ENCODE results near the gene USP47.

The USP47 gene

DNA sequence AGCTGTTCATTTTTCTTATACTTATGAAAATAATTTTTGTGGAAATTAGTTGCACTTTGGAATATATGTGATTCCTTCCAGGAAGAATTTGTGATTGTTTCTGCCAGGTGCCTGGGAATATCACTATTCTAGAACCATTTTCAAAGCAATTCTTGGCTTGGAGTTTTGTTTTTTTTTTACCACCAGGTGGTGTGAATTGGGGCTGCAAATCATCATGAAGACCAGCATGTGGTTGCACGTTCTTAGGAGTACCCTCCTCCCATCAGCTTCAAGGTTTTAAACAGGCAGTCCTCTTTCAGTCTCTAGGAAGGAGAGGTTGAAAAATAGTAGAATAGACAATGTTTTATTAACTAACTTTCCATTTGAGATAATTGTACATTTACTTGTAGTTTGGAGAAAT lies 25.9 kb downstream of the USP47 start:
- no peak for DNase-seq (ENCODE audit: low spot score)

DNA sequence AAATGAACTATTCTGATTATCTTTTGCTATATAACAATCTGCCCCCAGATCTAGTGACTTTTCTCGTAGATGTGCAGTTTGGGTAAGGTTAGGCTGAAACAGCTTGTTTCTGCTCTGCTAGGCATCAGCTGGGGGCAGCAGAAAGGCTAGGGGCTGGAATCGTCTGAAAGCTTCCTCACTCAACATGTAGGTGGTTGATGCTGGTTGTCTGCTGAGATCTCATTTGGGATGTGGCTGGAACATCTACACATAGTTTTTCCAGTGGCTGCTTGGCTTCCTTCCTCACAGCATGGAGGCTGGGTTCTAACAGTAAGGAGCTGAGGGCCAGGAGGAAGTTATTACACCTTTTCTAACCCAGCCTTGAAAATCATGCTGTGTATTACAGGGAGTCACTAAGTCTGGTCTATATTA lies 30.2 kb downstream of the USP47 start:
- no peak for DNase-seq (ENCODE audit: low spot score)

DNA sequence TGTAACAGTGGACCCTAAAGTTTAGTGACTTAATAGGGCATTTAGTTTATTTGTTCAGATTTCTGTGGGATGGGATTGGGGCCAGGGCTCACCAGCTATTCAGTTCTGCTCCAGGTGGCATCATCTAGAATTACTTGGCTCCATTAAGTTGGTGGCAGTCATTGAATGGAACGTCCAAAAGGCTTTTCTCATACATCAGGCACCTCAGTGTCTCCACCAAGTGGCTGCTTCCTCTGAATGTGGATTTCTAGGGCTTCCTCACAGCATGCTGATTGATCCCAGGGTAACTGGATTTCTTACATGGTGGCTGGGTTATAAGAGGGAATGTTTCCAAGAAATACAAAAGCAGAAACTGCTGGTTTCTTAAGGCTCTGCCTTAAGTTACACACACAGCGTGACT lies 34.7 kb downstream of the USP47 start:
- DNase-seq (ENCODE audit: low spot score), result no peak

DNA sequence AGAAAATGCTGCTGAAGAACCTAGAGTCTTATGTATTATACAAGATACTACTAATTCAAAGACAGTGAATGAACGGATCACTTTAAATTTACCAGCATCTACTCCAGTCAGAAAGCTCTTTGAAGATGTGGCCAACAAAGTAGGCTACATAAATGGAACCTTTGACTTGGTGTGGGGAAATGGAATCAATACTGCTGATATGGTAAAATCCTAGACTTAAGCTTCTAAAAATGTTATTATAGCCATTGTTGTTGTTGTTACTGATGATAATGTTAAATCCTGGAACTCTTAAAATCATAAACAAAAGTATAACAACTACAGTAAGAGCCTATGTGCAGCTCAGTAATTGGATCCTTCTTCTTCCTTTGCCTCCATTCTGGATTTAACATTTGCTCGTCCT lies 38.4 kb downstream of the USP47 start:
- no peak for DNase-seq (ENCODE audit: low spot score)

DNA sequence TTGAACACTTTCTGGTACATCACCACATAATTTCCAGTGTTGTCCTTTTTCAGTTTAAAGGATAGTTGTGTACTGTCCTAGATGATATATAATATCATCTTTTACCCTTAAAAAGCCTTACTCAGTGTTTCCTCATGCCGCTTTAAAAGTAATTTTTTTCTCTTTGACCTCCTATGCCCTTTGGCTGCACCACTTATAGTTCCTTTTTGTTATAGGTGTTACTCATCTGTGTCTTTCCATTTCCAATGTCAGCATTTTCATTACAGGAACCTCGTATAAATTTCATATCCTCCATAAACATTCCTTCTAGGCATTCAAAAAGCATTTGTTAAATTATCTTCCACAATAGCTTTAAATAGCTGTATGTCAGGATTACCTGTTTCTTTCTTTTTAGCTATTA lies 40.8 kb downstream of the USP47 start:
- DNase-seq (ENCODE audit: low spot score), result no peak

DNA sequence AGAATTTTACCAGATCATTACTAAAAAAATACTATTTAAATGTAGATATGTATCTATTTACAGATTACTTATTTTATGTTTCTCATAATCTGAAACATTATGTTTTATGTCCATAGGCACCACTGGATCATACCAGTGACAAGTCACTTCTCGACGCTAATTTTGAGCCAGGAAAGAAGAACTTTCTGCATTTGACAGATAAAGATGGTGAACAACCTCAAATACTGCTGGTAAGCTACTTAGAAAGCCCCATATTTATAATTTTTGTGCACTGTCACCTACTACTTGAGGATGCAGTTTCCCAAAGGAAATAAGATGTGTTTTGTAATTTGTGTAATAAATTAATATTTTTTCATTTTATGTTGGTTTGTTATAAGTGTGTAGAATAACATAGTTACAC lies 42.6 kb downstream of the USP47 start:
- DNase-seq (ENCODE audit: low spot score), result no peak

DNA sequence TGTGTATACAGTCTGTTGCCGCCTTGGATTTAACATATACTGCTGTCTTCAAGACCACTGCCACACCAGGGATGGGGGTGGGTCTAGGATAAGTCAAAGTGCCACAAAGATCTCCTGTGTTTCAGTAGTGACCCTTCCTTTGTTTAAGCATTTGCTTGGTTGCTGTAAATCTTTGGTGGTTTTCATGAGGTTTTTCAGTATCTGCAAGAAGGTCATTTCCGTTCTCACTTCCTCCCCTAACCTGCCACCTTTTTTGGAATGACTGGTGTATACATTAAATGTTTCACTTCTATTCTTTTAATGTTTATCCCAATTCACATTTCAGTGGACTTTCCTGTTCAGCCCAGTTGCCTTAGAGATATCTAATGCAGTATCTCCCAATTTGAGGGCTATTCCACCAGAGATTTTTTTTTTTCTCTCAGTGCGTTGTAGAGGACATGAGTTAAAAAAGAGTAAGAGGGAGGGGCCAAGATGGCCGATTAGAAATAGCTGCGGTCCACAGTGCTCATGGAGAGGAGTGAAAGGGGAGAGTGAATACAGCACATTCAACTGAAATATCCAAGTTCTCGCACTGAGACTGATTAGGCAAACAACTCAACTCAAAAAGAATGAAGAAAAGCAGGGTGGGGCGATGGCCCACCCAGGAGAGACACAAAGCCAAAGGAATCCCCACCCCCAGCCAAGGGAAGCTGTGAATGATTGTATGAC lies 43.2 kb downstream of the USP47 start:
- DNase-seq (ENCODE audit: low spot score), result no peak

DNA sequence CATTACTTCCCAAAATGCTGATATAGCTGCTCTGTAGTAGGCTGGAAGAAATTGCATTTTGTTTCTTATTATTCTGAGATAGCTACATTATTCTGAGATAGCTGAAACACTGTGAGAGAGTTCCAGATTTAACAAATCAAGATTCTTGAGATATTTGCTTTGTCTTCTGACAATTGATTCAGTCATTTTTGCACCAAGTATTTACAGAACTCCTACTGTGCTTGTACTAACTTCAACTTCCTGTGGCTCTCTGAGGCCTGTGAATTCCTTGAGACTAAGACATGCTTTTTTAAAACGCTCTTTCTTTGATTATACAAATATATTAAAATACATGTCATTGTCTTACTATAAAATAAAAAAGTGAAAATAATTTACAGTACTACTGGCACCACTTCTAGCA lies 52.7 kb downstream of the USP47 start:
- no peak for DNase-seq (ENCODE audit: low spot score)

DNA sequence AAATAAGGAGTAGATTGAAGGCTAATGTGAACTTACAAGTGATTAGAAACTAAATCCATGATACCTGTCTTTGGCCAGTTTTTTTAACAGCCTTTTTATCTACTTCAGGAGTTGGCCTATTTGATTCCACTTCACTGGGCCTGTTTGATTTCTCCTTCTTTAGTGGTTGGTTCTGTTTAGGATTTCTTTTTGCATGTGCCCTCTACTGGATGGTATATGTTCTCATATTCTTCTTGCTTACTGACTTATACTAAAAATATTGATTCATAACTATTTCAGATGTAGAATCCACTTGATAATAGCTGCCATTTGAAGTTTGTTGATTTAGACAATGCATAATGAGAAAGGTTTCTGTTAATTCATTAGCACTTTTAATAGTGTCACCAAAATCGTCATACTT lies 53.9 kb downstream of the USP47 start:
- DNase-seq (ENCODE audit: low spot score), result no peak

DNA sequence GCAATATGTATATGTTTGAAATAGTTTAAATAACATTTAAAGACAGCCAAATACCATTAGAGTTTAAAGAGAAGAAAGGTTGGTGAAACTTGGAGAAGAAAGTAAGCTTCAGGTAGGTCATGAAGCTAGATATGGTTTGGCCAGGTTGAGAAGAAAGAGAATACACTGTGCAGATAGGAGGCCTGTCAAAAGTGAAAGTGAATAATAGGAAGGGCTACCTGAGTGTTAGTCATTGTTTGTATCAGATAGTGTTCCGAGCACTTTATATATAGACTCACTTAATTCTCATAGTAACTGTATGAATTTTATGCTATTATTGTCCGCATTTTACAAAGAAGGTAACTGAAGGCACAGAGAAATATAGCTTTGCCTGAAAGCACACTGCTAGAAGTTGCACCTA lies 56.9 kb downstream of the USP47 start:
- no peak for DNase-seq (ENCODE audit: low spot score)

DNA sequence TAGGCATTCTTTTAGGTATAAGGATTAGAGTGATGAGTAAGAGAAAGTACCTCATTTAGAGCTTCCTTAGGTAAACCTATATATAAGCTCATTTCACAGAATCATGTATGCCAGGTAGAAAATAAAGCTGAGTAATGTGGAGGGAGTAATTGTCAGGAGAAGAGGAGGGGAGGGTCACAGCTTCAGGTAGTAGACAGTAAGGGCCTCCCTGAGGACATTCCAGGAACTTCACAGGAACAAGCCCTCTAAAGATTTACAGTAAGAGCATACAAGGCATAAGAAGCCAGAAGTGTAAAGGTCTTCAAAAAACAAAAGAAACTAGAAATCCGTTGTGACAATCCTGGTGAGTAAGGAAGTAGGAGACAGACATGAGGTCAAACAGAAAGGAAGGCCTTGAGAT lies 57.6 kb downstream of the USP47 start:
- DNase-seq (ENCODE audit: low spot score), result no peak

DNA sequence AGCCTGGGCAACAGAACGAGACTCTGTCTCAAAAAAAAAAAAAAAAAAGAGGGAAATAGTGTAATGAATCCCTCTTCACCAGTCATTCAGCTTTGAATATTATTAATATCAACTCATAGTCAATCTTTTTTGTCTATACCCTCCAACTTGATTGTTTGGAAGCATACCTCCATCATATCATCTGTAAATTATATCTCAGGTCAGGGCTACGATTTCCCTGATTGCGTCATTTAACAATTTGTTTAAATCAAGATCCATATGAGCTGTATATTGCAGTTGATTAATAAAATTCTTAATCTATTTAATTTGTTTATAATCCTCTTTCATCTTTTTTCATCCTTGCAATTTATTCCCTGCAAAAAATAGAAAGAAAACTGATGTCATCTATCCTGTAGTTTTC lies 60.2 kb downstream of the USP47 start:
- DNase-seq (ENCODE audit: low spot score), result no peak

DNA sequence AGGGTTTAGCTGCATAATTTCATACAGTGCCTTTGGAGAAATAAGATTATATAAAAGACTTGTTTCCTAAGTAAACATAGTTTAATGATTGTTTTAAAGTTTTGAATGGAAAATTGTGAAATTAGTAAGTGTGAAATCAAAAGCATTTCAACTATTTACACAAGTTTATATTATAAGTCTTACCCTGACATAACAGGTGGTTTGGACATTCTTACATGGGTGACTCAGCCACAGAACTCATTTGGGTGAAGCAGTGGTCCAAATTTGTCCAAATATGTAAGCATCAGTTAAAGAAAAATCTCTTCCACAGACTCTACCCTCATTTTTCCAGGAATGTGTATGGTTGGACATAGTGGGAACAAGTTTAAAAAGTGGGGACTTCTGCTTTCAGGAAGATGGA lies 68.0 kb downstream of the USP47 start:
- no peak for DNase-seq (ENCODE audit: low spot score)

DNA sequence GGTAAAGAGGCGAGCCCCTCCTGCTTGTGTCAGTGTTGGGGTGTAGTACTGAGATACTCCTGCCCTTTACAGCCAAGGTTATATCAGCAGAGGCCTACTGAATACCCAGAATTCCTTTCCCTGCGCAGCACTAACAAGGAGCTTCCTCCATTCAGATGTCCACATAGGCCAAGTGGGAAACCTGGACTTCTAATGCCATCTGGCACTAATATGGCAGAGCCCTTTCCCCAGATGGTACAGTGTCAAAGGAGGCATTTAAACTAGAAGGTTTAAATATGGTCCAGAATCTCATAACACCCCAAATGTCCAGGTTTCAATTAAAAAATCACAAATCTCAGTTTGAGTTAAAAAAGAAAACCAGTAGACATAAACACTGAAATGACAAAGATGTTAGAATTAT lies 68.8 kb downstream of the USP47 start:
- DNase-seq (ENCODE audit: low spot score), result no peak

DNA sequence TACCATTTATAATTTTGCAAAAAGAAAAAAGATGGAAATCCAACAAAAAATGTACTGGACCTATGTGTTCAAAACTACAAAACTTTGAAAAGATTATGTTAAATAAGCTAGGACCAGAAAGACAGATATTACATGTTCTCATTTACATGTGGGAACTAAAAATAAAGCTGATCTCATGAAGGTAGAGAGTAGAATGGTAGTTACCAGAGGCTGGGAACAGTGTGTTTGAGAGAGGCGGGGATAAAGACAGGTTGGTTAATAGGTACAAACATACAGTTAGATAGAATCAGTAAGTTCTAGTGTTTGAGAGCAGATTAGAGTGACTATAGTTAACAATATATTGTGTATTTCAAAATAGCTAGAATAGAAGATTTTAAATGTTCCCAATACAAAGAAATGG lies 71.6 kb downstream of the USP47 start:
- no peak for DNase-seq (ENCODE audit: low spot score)

DNA sequence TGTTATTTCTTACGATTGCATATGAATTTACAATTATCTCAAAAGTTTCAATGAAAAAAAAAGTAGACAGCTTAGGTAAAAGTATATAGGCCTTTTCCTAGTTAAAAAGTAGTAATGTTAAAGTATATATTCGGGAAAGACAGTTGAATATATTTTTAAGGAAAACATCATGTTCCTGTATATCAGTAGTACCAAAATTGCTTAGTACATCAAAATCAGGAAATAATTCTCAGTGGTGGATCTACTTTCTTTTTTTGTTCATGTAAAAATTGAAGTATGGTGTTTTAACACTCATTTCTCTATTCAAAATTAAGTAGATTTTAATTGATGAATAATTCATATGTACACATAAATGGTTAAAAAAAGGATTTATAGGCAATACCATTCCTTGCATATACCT lies 73.9 kb downstream of the USP47 start:
- no peak for DNase-seq (ENCODE audit: low spot score)

DNA sequence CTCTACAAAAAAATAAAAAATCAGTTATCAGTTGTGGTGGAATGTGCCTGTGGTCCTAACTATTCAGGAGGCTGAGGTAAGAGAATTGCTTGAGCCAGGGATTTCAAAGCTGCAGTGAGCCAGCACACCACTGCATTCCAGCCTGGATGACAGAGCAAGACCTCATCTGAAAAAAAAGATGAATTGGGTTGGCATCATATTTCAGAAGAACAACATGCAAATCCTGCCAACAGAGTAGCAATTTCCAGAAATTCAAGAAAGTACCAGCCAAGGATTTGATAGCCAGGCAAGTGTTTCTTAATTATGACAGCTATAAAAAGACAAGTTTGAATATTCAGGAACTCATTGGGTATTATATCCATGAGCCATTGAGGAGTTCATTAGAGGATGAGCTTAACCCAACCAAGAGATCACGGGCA lies 75.2 kb downstream of the USP47 start:
- no peak for DNase-seq (ENCODE audit: low spot score)

DNA sequence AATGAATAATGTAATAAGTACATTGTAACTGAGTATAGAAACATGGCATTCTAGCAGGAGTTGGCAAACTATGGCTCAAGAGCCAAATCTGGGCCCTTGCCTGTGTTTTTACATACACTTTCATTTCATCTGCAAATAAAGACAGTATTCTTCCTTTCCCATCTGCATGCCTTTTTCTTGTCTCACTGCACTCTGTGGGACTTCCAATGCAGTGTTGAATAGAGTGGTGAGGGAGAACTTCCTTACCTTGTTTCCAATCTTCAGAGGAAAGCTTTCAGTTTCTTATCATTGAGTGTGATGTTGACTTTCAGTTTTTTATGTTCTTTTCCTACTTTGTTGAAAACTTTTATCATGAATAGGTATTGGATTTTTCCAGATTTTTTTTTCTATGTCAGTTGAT lies 82.1 kb downstream of the USP47 start:
- DNase-seq (ENCODE audit: low spot score), result no peak

DNA sequence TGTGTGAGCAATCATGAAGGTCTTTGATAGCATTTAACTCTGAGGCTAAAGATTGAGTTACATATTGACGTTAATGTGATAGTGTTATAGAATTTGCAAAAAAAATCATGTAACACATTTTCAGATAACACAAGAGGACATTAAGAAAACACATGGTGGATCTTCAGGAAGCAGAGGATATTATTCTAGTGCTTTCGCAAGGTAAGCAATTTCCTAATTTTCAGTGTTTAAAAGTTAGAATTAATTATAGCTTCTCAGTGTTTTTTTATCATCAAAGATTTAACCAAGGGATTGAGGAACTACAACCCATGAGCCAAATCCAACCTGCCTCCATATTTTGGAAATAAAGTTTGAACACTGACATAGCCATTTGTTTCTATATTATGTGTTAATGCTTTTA lies 88.1 kb downstream of the USP47 start:
- DNase-seq (ENCODE audit: low spot score), result no peak

DNA sequence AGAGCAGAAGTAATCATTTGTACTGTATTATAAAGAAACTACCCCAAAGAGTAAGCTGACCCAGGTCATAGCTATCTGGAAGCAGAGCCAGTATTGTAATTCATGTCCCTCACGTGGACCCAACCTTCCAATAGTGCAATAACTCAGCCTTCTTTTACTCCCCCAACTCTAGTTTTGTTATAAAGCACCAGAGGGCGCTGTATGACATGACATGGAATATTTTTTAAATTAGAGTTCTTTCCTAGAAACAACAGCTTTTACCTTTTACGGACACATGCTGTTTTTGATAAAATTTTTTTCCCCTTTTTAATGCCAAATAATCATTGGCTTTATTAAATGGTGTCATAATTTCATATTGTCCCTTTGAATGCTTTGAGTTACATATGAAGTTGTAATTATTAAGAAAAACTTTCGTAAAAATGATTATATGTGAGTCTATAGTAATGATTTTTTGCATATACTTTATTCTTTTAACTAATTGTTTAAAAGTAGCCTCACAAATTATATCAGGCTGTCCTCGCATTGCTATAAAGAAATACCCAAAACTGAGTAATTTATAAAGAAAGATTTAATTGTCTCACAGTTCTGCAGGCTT lies 89.8 kb downstream of the USP47 start:
- DNase-seq (ENCODE audit: low spot score), result peak; percentile 25

DNA sequence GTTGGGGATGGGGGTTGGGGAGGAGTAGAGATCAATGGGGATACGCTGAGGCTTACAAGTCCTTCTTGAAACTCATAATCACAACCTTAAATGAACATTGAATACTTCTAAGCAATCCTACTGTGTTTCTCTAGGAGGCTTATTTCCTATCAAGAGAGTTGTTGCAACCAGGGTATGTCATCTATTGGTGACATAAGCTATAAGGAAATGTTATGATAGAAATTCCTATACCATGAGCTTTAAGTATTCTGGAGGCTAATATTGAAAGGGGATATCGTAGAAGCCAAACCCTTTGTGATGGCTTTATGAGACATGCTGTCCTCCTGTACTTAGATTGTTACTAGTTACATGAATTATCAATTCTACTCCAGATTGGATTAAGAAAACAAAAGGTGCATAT lies 93.8 kb downstream of the USP47 start:
- DNase-seq (ENCODE audit: low spot score), result no peak

DNA sequence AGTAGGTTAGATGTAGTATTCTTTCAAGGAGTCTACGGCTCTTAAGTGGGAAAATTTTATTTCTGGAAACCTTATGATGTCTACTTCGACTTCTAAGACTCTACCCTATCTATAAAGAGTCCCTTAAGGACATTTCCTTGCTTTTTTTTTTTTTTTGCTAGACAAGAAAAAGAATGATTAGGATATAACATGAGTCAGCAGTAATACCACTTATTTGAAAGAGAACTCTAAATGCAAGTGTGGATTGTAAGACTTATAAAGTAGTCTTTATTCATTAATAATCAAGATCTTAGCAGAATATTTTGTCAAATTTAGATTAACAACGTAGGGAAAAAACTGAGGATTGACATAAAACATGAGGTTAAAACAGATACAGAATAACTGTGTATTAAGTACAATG lies 95.7 kb downstream of the USP47 start:
- no peak for DNase-seq (ENCODE audit: low spot score)

DNA sequence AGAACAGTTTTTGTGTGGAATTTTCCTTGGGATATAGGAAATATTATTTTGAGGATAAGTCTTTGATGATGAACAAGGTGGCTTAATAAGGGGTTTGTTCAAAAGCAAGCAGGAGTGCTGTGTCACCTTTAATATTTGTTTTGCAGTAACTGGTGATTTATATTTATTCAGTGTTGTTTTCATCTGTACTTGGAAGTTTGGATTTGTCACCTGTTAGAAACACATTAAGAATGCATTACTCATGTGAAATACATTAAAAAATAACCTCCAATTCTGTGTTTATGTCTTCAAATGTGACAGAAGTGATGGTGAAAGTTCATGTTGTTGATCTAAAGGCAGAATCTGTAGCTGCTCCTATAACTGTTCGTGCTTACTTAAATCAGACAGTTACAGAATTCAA lies 96.2 kb downstream of the USP47 start:
- no peak for DNase-seq (ENCODE audit: low spot score)

DNA sequence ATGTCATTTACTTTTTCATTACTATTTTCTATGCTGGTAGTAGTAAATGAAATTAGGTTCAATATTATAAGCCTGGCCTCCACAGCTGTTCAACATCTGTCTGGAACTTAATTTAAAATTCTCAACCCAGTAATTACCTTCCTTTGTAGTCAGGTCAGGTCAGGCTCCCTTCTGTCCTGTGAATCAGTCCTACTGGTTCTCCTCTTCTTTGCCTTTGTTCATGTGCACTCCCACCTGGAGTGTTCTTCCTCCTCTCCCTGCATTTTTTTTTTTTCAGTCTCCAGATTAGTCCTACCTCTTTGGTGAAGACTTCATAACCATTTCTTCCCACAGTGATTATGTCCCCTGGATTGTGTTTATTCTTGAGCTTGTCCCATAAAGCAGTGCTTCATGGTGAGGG lies 98.8 kb downstream of the USP47 start:
- no peak for DNase-seq (ENCODE audit: low spot score)

Measured in LoVo (cell line).